Chondrocyte (in vitro differentiated cells): Measurements from ENCODE around the gene ATRIP. TPM values are rescaled to one million over a fixed set of nuclear protein-coding genes. Genes with fewer than 3 reads are reported as not detected.

Experiments
- DNase-seq: peaks from one replicate; pipeline ENCODE4 v3.0.0; 2021; ENCODE audit warnings: mixed read lengths, low spot score
- H3K27ac Mint-ChIP-seq: one replicate; pipeline ENCODE4 v1.8.0; 2021; ENCODE audit warnings: mild to moderate bottlenecking, moderate library complexity, mixed read lengths; ENCODE audit not compliant: unreplicated experiment
- H3K27me3 Mint-ChIP-seq: 2 replicates; pipeline ENCODE4 v1.8.0; 2021; ENCODE audit warnings: low read depth, mixed read lengths
- H3K36me3 Mint-ChIP-seq: 2 replicates; pipeline ENCODE4 v1.8.0; 2021; ENCODE audit warnings: low read depth, mixed read lengths
- H3K4me1 Mint-ChIP-seq: 2 replicates; pipeline ENCODE4 v1.8.0; 2021; ENCODE audit warnings: low read depth, mild to moderate bottlenecking, mixed read lengths
- H3K4me3 Mint-ChIP-seq: one replicate; pipeline ENCODE4 v1.8.0; 2021; ENCODE audit warnings: mild to moderate bottlenecking, moderate library complexity, mixed read lengths; ENCODE audit not compliant: unreplicated experiment
- H3K9me3 Mint-ChIP-seq: 2 replicates; pipeline ENCODE4 v1.8.0; 2021; ENCODE audit warnings: low read depth, mixed read lengths
- CTCF ChIP-seq: fragments of 200-600 bp; sonication (generic); IDR thresholded peaks from 2 replicates; pipeline ENCODE4 v1.5.0; 2021; ENCODE audit warnings: antibody characterized with exemption, mild to moderate bottlenecking, moderate library complexity
- total RNA-seq: library from RNA; stranded (reverse); gene quantifications from 3 replicates; pipeline ENCODE4 v1.2.1, GENCODE V29; 2021

Gene ATRIP
- total RNA-seq, 1 donor from 2014 or later: 8.7 TPM

- Mint-ChIP-seq H3K9me3 (no peaks in the 10 kb centered on the region), H3K4me1 (peaks cover 44% of the 10 kb centered on the region), H3K36me3 (peaks cover 6% of the 10 kb centered on the region), H3K27me3 (no peaks in the 10 kb centered on the region), H3K27ac (peak overlapping the region; percentile 38), H3K4me3 (no peak overlapping the region)
- no peak for TF ChIP-seq CTCF
- no peak for DNase-seq
These were observed 23.9 kb upstream of the ATRIP start for GRCh38 chr3:48422681-48423080.

- Mint-ChIP-seq H3K4me3 (no peak overlapping the region), H3K27ac (peak overlapping the region; percentile 38), H3K4me1 (peaks cover 51% of the 10 kb centered on the region), H3K27me3 (no peaks in the 10 kb centered on the region), H3K36me3 (peaks cover 3% of the 10 kb centered on the region), H3K9me3 (no peaks in the 10 kb centered on the region)
- no peak for TF ChIP-seq CTCF
- no peak for DNase-seq
These were observed 23.2 kb upstream of the ATRIP start for GRCh38 chr3:48423241-48423882.

GRCh38 chr3:48423883-48424695 lies 22.4 kb upstream of the ATRIP start:
- no peak overlapping the region for H3K4me3 Mint-ChIP-seq
- no peaks in the 10 kb centered on the region for H3K9me3 Mint-ChIP-seq
- peaks cover 52% of the 10 kb centered on the region for H3K4me1 Mint-ChIP-seq
- H3K36me3 Mint-ChIP-seq: peaks cover 3% of the 10 kb centered on the region
- no peaks in the 10 kb centered on the region for H3K27me3 Mint-ChIP-seq
- H3K27ac Mint-ChIP-seq: no peak overlapping the region
- DNase-seq: peak; percentile 76
- no peak for TF ChIP-seq CTCF

GRCh38 chr3:48425281-48425812 lies 21.2 kb upstream of the ATRIP start:
- TF ChIP-seq CTCF: no peak
- DNase-seq: peak; percentile 85
- Mint-ChIP-seq H3K36me3 (peaks cover 3% of the 10 kb centered on the region), H3K27me3 (no peaks in the 10 kb centered on the region), H3K27ac (peak overlapping the region; percentile 92), H3K4me1 (peaks cover 59% of the 10 kb centered on the region), H3K9me3 (no peaks in the 10 kb centered on the region), H3K4me3 (peak overlapping the region; percentile 26)

- no peaks in the 10 kb centered on the region for H3K27me3 Mint-ChIP-seq
- no peak for TF ChIP-seq CTCF
- H3K9me3 Mint-ChIP-seq: no peaks in the 10 kb centered on the region
- peak; percentile 57 for DNase-seq
- peaks cover 3% of the 10 kb centered on the region for H3K36me3 Mint-ChIP-seq
- H3K4me1 Mint-ChIP-seq: peaks cover 70% of the 10 kb centered on the region
- H3K4me3 Mint-ChIP-seq: peak overlapping the region; percentile 26
- peak overlapping the region; percentile 92 for H3K27ac Mint-ChIP-seq
These were observed 20.1 kb upstream of the ATRIP start for GRCh38 chr3:48426401-48426909.
